UCSD-AML1 (cell line): ENCODE data around the gene STAT3.
A peak's percentile ranks its signal among the peaks of the same experiment; 100 is the strongest.

Experiments
- DNase-seq: peaks from one replicate; lab custom pipeline; 2025; ENCODE audit not compliant: unreplicated experiment; lab: John Stamatoyannopoulos, UW

The STAT3 gene

DNA sequence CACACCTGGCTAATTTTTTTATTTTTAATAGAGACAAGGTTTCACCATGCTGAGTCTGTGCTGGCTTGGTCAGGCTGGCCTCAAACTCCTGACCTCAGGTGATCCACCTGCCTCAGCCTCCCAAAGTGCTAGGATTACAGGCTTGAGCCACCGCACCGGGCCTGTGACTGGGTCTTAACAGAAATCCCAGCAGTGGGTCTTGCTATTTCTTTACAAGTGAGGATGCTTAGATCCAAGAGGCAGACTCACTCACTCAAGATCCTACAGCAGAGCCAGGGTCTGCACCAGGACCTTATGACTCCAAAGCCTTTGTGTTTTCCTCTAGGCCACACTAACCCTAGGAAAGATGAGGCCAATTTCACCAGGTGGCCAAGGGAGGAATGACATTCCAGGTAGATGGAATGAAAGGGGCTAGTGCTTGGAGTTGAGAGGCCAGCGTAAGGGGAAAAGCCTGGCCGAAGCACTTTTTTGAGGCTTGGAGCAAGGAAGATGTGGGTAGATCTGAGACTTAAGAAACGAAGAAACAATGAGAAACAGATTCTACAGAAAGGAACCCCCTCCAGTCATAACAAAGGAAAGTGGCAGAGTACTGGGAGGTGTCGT, 105.7 kb downstream of the STAT3 start:
- no peak for DNase-seq

DNA sequence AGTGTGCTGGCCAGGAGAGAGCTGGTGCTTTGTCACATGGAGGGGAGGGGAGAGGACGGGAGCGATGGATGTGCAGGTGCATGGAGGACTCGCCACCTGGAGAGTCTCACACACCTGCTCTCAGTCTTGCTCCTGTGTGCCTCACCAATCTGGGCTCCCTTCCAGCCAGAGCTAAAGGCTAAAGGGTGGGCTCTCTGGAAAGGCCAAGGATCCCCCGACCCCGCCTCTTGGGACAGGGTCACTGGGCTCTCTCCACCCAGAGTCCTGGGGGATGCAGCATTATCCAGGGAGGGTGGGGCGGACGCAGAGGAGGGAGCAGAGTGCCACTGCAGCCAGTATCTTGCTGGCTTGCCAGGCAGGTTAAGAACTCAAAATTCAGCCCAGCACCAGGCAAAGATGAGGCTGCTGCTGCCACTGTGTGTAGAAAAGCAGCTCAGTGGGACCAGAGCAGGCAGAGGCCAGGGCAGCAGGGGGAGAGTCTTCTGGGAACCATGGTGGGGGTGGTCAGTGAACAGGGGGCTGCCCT, 106.6 kb downstream of the STAT3 start:
- no peak for DNase-seq

- no peak for DNase-seq
These were observed 108.2 kb downstream of the STAT3 start for GRCh38 chr17:42279776-42280630.

DNA sequence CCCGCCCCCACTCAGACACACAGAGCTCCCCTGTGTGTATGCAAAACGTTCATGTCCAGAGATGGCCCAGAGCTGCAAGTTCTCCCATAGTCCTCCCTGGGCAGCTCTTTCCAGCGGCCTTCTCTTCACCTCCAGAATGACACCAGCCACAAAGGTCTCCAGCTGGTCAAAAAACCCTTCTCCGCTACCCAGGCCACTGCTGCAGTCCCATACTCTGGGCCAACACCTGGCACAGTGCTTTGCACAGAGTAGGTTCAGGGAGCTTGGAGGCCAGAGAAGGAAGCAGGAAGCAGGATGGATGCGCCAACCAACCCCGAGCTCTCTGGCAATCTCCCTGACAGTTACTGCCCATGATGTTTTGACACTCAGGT, 110.9 kb downstream of the STAT3 start:
- no peak for DNase-seq

GRCh38 chr17:42276609-42277341, 111.5 kb downstream of the STAT3 start:
- DNase-seq = peak; percentile 74

DNA sequence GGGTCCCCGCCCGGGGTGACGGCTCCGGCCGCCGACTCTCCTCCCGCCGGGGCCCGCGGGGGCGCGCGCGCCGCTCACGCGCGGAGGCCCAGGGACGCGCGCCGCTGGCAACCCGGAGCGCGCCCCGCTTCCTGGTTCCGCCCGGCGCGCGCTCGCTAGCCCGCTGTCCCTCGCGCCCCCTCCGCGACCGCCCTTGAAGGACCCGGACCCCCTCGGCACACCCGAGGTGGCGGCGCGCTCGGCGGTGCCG, 112.0 kb downstream of the STAT3 start, which contains the start of gene STAT5B:
STAT5B (minus strand) TSS at position 33 of the 250 bp plus-strand sequence. CDS start 44,264 bp downstream, outside the sequence.
- DNase-seq = peak; percentile 73

DNA sequence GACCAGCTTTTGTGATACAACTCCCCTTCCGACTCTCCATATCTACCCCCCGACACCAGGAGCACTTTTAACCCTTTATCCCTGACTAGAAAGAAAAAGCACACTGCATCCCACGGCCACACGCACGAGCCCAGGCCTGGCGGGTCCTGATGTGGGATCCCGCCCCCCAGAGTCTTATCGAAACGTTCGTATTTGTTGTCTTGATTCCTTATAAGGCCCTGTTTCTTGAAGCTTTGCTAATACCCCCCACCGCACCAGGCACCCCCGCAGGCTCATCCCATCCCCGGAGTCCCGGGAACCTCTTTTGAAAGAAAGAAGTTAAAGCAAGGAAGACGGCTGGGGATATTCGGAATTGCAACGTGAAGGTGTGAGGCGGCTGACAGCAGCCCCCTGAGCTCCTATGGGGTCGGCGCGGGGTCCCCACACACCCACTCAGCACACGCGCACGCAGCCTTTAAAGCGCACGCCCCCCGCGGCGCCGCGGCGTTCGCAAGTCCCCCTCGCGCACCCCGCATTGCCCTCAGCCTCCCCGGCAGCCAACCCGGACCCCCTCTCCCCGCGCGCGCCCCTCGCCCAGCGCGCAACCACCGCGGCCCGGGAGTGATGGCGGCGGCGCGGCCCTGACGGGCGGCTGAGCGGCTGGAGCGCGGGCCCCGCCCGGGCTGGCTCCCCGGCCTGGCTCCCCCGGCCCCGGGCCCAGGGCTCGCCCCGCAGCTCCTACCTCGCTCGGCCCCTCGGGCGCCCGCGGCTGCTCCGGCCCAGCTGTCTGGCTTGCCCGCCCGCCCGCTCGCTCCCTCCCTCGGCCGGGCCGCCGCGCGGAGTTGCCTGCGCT, 112.5 kb downstream of the STAT3 start:
- DNase-seq = peak; percentile 56

GRCh38 chr17:42274812-42275526, 113.3 kb downstream of the STAT3 start:
- DNase-seq = no peak

DNA sequence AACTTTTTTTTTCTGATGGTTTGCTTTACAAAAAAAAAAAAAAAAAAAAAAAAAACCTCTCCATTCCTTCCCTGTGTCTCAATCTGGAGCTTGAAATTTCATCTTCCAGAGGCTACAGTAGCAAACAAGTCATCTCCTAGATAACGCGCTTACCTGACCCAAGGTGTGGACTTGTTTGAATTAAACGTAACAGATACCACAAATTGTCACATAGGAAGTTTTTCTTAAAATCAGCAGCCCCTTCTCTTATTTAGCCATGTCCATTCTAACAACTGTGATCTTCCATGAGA, 114.0 kb downstream of the STAT3 start:
- no peak for DNase-seq

DNA sequence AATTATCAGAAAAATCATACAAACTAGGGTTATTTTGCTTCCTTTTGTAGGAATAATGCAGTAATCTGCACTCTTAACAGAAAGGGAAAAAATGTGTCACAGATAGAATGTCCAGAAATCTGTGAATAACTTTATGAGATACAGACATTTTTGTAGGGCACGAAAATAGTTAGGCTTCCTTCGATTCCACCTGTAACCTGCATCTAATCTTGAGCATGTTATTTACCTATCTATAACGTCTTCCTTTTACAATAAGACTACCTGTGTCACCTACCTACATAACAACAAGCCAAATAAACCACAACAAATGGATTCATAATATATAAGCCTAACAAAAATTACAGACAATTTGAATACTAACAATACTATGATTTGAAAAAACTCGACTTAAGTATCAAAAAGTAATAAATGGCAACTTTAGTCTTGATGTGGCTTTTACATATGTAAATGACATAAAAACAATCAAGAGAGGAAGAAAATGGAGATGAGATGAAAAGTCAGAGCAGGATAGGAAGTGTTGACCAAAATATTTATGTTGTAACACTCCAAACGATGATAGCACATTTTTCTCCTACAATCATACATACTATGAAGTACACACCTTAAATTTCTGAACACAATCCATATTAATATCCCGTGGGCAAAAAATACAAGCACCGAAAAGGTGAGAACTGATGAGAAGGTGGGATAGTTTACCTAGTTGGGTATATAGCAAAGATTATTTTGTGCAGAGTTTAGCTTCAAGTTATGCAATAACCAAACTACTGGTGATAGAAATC, 114.6 kb downstream of the STAT3 start:
- no peak for DNase-seq

- DNase-seq = no peak
These were observed 115.9 kb downstream of the STAT3 start for GRCh38 chr17:42272162-42272907.

DNA sequence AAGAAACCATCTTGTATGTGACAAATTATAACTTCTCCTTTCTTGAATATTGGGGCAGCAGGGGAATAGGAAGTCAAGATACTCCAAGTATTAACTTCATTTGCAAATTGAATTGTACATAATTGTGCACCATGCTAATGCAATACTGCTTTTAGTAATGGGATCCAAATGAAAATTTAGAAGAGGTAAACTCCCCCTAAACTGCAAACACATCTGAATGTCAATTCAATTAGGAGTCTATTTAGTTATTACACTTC, 116.5 kb downstream of the STAT3 start:
- no peak for DNase-seq

GRCh38 chr17:42271006-42271778, 117.0 kb downstream of the STAT3 start:
- DNase-seq = no peak

- no peak for DNase-seq
These were observed 117.6 kb downstream of the STAT3 start for GRCh38 chr17:42270596-42270995.

DNA sequence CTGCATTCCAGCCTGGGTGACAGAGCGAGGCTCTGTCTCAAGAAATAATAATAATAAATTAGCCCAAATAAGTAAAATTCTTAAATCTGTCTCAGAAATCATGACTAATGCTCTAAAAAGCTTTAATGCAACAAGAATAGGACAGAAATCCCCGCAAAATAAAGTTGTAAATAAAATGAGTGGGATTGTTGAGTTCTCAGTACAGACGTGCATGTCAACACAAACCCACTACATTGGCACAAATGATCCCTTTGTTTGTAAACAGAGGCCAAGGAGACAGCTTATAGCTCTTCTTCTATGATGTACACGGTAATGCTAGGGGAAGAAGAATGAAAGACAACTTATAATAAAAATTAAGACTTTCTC, 118.1 kb downstream of the STAT3 start:
- DNase-seq = no peak

GRCh38 chr17:42268236-42268635, 120.0 kb downstream of the STAT3 start:
- DNase-seq = no peak

DNA sequence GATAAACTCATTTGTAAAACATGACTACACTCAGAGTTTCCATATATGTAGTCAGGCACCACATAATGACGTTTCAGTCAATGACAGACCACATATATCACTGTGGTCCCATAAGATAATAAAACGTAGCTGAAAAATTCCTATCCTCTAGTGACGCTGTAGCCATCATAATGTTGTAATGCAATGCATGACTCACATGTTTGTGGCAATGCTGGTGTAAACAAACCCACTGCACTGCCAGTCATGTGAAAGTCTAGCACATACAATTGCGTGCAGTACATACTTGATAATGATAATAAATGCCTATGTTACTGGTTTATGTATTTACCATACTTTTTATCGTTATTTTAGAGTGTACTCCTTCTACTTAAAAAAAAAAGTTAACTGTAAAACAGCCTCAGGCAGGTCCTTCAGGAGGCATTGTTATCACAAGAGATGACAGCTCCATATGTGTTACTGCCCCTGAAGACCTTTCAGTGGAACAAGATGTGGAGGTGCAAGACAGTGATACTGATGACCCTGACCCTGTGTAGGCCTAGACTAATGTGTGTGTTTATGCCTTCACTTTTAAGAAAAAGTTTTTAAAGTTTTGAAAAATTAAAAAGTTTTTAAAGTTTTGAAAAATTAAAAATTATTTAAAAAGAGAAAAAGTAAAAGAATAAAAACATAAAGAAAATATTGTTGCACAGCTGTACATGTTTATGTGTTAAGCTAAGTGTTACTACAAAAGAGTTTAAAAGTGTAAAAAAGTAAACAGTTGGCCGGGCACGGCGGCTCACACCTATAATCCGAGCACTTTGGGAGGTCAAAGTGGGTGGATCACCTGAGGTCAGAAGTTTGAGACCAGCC, 121.1 kb downstream of the STAT3 start:
- no peak for DNase-seq

- no peak for DNase-seq
These were observed 121.8 kb downstream of the STAT3 start for GRCh38 chr17:42266462-42266861.
